ENCODE measurements around the gene TEX47.

TEX47 gene

GRCh38 chr7:88795553-88795952 lies at the start of gene TEX47:
TEX47 (minus strand) TSS chr7:88795737; CDS start chr7:88794942, 795 bp downstream.
- no peak for DNase-seq

- no peak for DNase-seq
Measured at GRCh38 chr7:88845091-88845490, 49.6 kb upstream of the TEX47 start.

GRCh38 chr7:88842201-88842600 lies 46.7 kb upstream of the TEX47 start:
- DNase-seq: no peak

GRCh38 chr7:88835147-88835728 lies 39.7 kb upstream of the TEX47 start:
- DNase-seq: no peak

GRCh38 chr7:88826222-88826621 lies 30.7 kb upstream of the TEX47 start:
- DNase-seq: no peak

GRCh38 chr7:88818552-88818951 lies 23.0 kb upstream of the TEX47 start:
- no peak for DNase-seq

- no peak for DNase-seq
Measured at GRCh38 chr7:88806280-88807037, 10.9 kb upstream of the TEX47 start.

- no peak for DNase-seq
Measured at GRCh38 chr7:88801046-88801445, 5.5 kb upstream of the TEX47 start.

- no peak for DNase-seq
Measured at GRCh38 chr7:88792361-88792760, 3.2 kb downstream of the TEX47 start.

- DNase-seq: no peak
Measured at GRCh38 chr7:88791891-88792290, 3.6 kb downstream of the TEX47 start.

- DNase-seq: no peak
Measured at GRCh38 chr7:88789480-88790064, 6.0 kb downstream of the TEX47 start.

GRCh38 chr7:88787777-88788176 lies 7.8 kb downstream of the TEX47 start:
- DNase-seq: no peak

- DNase-seq: no peak
Measured at GRCh38 chr7:88775838-88776237, 19.7 kb downstream of the TEX47 start.

GRCh38 chr7:88772776-88773175 lies 22.8 kb downstream of the TEX47 start:
- DNase-seq: no peak

GRCh38 chr7:88771417-88771816 lies 24.1 kb downstream of the TEX47 start:
- no peak for DNase-seq

GRCh38 chr7:88761779-88762178 lies 33.8 kb downstream of the TEX47 start:
- no peak for DNase-seq

- no peak for DNase-seq
Measured at GRCh38 chr7:88760136-88760515, 35.4 kb downstream of the TEX47 start.

GRCh38 chr7:88759230-88760135 lies 36.1 kb downstream of the TEX47 start, which contains the start of gene ZNF804B:
ZNF804B (plus strand) TSS chr7:88759700; CDS start chr7:88759977, 277 bp downstream.
- no peak for DNase-seq

- DNase-seq: no peak
Measured at GRCh38 chr7:88758381-88759229, 36.9 kb downstream of the TEX47 start.

GRCh38 chr7:88757371-88757770 lies 38.2 kb downstream of the TEX47 start:
- no peak for DNase-seq

- no peak for DNase-seq
Measured at GRCh38 chr7:88756802-88757201, 38.7 kb downstream of the TEX47 start.

- DNase-seq: no peak
Measured at GRCh38 chr7:88746126-88746525, 49.4 kb downstream of the TEX47 start.
